NCI-H345 (cell line): Measurements from ENCODE around the gene MYORG.

Experiments
- DNase-seq: peaks from one replicate; lab custom pipeline; 2025; lab: John Stamatoyannopoulos, UW

MYORG gene

DNA sequence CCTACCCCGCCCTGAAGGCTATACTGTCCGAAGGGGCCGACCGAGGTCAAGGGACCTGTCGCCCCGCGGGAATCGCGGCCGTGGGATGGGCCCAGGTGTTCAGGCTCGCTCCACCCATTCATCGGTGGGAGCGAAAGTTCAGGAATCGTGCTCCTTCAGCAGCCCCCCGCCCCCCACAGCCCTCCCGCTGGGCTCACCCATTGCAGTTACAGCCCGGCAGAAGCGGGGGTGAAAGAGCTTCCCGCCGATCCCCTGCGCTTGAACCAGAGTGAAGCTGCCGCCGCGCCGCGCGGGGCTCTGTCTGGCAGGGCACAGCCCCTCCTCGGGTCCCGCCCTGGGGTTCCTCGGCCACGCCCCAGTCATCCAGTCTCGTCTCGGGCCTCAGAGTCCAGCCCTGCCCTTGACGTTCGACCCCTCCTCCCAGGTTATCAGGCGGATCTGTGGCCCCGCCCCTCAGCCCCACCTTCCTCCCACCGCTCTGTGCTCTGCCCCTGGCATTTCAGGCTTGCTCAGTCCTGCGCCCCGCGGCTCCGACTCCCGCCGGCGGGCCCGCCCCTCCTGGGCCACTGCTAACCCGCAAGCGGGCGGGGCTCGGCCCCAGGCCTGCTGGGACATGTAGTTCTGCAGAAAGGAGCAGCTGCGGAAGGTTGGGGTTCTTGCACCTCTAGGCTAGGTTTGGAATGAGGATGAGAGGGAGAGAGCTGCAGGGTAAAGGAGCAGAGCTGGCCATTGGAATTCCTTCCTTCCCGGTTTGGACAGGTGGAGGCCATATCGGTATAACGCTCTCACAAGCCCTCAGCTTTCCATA lies at the start of gene MYORG:
Gene MYORG (minus strand): TSS at position 303 of the 808 bp plus-strand sequence. CDS start 3,955 bp downstream, outside the sequence.
- peak; percentile 99 for DNase-seq

DNA sequence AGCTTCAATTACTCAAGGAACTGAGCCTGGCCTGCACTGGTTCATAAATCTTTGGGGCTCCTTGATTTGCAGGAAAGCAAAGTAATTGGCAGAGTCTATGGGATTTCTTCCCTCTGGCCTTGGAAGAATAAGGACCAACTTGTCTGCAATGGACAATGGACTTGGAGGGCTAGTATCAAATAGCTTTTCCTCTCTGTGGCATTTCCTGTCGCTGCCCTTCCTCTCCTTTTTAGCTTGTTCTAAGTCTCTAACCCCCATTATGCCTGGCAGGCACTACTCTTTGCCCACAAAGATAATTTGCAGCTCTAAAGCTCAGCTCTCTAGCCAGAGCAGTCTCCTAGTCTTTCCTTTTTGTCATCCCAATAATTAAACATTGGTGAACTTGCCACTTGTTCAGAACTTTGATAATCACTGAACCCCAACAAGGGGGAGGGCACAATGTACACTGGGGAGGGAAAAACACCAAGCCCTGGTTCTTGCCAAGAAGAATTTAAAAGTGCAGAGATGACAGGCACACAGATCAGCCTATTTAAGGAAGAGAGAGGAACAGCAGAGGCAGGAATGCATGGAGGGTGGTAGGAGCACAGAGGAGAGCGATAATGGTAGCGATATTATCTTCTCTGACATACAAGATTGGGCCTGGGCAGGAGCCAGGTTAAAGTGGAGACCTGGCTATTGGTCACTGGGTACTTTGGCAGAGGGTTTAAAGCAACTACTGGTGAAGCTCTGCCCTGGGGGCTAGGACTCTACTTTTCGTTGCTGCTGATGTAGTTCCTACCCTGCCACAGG lies 43.2 kb upstream of the MYORG start:
- DNase-seq: no peak

DNA sequence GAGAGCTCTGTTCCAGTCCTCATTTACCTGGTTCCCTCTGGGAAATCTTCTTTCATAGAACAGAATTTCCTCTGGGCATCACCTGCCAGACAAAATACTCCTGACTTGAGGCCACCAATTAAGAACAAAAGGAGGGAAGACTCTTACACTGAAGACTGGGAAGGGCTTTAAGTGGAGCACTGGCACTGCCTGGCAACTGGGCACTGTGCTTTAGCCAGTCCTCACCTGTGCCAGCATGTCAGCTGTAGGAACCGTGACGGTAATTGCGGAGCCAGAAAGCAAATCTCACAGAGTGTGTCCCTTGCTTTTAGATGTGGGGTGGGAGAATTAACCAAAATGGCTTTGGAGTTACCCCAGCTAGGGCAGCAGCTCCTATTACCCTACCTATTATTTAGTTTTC lies 41.0 kb upstream of the MYORG start:
- DNase-seq: peak; percentile 74

DNA sequence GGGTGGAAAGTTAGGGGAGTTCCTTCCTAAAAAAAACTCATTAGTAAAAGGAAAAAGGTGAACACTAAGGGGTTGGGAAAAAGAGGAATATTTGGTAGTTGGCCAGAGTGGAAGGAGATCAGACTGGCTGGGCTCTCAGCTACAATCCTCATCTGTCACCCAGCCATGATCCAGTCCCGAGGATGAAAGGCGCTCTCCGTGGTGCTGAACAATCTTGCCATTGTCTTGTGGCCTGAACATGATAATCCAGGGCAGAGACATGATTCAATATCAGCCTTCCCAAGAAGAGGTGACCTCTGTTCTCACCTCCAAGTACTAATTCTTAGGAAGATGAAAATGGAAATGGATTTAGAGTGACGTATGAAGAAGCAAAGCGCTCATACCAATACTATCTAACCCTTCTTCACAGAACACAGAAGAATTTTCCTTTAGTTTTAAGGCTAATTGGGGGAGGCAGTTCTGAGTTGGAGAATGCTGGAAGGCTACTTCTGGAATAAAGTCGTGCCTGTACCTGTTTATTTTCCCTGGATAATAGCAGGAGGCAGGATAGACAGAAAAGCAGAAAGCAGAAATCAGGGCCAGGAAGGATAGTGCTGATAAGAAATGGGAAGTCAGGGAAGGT lies 36.6 kb upstream of the MYORG start:
- no peak for DNase-seq

DNA sequence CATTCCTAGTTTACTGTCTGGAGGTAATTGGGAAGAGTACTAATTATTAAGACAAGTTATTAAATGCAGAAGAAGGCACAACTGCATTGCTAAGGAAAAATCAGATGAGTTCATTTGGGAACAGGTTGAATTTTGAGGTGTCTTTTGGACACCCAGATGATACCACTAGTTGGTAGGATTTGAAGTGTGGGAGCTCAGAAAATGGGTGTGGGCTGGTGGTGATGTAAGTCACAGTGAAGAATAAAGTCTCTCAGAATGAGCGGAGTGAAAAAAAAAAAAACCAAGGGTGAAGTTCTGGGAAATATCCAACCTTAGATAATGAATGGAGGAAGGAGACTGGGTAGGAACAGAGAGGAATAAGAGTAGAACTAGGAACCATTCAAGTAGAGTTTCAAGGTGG lies 35.6 kb upstream of the MYORG start:
- DNase-seq: no peak

DNA sequence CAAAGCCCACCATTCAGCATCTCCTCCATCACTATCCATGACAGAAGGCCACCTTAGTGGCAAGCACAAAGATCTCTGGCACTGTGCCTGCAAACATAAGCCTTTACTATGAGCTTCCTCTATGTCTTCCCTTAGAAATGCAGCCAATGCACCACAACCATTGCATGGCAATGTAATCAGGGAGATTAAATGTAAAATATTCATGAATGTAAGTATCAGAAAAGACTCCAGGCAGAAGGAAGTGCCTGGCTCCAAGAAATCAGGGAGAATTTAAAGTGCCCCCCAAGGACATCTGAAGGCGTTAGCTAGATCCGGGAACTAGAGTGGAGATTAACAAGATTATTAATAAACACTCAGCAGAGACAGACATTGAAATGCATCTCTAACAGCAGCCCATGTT lies 32.5 kb upstream of the MYORG start:
- DNase-seq: no peak

DNA sequence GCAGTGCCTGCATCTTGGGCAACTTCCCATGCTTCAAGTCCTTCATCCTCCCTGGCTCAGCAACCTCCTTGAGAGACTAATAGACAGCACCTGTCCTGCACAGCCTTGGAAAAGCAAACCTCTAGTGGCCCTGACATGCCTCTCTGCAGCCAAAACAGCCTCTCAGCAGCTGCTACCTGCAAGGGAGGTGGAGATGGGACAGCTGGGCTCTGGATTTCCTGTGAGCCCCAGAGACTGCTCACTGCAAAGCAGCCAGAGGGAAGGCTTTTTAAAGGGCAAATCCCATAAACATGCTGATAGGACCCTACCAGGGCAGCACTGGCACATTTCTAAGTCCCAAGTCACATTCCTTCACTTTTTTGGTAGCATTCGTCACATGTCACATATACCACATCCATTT lies 31.5 kb upstream of the MYORG start:
- no peak for DNase-seq

DNA sequence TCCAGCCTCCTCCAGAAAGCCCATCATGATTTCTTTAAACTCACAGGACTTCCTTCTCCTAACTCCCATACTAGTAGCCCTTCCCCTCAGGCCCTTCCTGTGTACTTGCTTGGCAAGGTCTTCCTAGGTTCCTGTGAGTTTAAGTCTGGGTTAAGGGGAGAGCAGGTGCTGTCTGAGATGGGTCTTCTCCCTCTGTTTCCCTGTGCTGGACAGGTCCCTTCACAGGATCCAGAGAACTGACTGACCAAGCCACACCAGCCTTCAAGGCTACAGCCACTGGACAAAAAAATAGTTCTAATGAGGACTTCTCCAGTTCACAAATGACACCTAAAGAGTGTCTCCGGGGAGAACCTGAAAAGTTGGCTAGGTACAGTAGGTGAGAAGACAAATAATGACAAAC lies 29.5 kb upstream of the MYORG start:
- DNase-seq: no peak

DNA sequence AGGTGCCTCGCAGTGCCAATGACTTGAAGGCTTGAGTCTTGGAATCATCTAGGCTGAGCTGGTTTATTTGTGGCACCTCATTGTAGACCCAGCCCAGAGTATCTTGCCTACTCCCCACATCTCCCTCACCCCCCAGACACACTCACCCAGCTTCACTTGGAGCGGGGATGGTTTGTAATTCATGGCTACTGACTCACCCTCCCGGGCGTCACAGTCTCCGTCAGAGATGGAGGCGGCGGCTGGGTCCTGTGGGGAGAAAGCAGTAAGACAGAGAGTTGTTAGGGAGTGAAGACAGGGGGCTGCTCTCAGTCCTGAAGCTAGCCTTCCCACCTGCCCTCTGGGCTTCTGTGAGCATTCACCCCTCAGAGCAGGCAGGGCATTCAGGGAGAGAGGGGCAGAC lies 29.0 kb upstream of the MYORG start:
- no peak for DNase-seq

DNA sequence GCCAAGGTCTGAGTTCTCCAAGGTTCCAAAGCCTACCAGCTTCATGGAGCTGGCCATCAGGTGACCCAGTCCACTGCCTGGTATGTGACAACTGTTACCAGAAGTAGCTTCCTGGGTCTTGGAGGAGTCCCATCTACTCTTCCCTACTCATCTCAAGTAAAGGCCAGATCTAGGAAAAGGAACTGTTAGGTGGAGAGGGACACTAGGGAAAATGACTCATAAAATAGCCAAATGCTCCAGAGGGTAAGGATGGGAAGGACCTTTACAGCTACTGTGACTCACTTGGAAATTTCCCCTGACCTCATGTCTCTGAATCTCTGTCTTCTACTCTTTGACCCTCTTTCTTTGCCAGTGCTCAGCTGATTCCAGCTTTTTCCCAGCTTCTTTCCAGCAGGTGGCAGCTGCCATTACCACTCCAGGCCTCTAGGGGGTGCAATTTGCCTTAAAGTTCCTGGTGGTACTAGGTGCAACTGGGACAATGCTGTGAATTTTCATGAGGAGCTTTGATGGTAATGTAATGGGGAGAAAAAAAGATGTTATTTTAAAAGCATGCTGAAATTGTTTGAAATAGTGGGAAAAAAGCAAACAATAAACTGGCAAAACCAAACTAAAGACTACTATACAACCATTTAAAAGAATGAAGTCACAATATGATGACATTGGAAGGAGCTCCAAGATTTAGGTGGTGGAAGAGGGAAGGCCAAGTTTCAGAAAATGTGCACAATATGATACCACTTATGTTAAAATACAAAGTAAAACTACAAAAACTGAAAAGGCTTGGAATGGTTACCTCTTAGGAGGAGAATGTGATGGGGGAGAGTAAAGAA lies 27.1 kb upstream of the MYORG start:
- DNase-seq: peak; percentile 69

DNA sequence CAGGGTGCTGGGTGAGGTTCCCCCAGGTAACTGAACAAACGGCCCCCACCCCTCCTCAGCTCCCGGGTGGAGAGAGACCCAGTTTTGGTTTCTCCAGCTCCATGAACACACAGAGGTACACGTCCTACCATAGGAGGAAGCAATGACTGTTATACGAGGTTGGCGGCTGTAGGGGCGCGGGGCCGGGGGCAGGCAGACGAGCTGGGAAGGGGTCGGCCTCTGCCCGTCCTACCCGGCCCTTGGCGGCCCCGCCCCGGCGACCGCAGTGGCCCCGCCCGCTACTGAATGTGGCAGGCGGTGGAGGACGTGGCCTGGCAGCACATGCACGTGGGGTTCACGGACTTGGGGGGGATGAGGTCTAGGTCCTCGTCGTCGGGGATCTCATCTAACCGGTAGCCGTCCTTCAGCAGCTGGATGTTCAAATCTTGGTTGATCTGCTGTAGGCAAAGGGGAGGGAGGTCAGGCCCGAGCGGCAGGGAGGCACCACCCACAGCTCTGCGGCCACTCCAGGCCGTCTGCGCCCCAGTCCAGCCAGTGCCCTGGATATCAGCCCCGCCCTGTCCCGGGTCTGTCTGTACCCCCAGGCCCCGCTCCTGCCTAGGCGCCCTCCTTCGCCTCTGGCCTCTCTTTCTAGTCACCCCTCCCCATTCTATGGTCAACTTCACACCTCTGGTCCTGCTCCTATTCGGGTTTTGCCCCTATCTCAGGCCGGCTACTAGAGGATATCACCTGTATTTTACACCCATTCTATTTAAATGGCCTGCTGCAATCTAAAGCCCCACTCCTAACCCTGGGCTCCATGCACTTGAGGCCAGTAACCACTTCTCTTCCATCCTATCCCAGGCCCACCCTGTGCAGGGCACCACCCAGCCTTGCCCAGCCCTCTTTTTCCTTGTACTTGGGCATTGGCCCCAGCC lies 24.2 kb upstream of the MYORG start:
- DNase-seq: no peak

DNA sequence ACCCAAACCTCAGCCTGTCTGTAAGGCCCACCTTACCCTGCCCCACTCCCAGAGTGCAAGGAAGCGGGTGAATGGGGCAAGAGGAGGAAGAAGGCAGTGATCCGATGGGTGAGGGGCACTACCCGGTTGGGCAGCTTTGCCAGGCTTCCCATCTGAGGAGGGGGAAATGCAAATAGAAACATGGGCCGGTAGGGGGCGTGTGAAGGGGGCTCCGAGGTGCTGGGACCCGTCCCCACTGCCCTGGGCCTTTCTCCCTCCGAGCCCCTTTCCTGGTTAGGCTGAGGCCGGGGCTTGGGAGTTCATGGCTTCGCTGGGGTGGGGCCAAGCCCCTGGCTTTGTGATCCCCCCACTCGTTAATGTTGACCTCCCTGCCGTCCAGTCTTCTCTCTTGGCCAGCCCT lies 23.6 kb upstream of the MYORG start:
- no peak for DNase-seq

DNA sequence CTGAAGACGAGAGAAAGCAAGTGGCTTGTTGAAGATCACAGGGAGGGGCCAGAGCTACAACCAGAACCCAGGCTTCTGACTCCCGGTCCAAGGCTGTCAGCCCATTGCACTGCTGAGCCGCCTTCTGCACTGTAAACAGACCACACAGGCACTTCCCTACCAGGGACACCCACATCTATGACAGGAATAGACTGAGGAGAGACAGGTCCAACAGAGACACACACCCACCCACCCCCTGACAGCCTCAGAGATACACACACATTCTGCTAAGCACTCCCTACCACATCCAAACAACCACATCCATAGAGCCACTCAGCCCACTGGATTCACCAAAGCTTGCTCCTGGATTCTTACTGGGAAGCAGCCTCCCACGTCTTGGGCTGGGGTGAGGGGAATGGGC lies 23.0 kb upstream of the MYORG start:
- DNase-seq: no peak

DNA sequence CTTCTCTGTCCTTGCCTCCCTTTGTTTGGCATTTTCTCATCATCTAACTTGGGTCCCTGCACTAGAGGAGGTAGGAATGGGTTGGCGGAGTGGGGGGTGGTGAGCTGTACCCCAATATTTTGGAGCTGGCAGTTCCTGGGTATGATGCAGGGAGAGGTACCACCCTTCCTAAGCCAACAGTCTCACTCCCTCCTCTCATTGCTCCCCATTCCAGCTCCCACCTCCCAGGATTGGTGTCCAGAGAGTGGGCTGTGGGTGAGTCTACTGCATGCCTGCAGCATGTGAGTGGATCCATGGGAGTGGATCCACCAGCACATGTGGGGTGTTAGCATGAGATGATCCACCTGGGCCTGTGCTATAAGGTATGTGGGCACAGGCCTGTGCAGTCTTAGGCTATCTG lies 22.2 kb upstream of the MYORG start:
- DNase-seq: no peak

DNA sequence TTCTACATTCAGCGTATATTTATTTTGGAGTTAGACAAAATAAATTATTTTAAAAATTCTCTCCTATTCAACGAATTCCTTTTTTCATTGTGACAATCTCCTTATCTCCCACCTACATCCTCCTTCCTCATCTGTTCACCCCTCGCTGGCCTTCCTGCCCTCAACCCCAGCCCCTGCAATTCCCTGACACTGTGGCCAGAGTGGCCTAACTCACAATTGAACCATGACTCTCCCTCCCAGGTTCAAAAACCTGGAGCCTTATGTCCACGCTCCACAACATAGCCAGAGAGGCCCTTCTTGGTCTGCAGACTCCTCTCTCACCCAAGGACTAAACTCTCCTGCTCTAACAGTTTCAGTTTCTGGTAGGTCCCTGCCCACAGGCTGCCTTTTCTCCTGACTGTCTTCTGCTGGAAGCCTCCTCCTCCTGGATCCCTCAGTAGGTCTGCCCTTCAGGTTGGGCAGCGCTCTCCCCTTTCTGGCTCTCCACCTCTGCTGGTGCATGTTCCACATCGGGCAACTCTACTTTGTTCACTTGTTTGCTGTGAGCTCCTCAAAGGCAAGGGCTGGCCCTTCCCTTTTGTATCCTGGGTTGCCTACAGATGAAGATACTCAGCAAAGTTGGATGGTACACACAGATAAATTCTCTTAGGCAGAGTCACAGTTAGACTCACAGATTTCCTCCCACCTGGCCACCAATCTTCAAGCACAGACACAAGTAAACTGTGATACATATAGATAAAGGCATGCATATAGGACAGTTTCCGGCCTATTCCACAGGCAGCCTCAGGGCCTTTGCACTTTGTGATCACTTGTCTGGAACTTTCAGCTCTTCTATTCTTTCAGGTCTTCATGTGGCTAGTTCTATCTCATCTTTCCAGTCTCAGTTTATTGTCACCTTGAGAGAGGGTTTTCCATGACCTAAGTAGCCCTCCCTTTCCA lies 19.8 kb upstream of the MYORG start:
- DNase-seq: no peak

DNA sequence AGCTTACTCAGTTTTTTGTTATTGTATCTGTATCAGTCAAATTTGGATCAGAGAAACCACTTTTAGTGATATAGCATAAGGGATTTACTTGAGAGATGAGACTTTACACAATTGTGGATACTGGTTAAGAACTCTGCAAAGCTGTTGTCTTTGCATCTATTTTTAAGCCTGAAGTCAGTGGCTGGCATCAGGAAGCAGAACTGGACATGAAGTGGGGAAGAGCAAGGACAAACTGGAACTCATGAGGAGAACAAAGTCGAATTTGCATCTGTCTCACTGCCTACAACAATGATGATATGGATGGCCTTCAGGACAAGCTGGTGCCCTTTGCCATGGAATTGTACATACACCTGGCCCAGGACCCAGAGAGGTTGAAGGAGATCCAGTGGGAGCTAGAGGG lies 15.8 kb upstream of the MYORG start:
- DNase-seq: no peak

DNA sequence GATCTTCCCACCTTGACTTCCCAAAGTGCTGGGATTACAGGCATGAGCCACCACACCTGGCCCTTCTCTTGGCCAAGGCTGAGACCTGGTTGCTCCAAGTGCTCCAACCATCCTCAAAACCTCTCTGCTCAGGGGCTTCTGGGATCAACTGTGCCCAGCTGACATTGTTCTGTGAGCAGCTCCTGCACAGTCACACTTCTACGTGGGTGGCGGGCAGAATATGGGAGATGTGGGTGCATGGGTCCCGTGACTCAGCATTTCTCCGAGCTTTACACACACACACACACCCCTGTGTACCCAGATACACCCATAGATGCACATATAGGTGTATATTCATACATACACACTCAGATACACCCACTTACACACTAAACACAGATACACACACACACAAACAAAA lies 10.5 kb upstream of the MYORG start:
- no peak for DNase-seq

DNA sequence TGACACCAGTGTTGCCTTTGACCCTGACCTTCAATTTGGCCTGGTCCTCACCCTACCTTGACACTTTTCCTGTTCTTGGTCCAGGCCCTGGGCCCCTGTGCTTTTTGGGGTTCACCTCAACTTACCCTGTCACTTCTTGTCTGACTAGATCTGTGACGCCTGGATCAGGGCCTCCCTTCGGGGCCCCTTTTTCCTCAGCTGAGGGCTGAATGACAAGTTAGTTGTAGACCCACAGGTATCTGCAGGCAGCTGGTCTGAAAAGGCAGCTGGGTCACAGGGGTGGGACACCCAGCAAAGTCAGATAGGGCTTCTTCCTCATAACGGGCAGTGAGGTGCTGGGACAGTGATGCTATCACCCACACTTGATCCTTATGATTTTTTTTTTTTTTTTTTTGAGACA lies 10.0 kb upstream of the MYORG start:
- no peak for DNase-seq

DNA sequence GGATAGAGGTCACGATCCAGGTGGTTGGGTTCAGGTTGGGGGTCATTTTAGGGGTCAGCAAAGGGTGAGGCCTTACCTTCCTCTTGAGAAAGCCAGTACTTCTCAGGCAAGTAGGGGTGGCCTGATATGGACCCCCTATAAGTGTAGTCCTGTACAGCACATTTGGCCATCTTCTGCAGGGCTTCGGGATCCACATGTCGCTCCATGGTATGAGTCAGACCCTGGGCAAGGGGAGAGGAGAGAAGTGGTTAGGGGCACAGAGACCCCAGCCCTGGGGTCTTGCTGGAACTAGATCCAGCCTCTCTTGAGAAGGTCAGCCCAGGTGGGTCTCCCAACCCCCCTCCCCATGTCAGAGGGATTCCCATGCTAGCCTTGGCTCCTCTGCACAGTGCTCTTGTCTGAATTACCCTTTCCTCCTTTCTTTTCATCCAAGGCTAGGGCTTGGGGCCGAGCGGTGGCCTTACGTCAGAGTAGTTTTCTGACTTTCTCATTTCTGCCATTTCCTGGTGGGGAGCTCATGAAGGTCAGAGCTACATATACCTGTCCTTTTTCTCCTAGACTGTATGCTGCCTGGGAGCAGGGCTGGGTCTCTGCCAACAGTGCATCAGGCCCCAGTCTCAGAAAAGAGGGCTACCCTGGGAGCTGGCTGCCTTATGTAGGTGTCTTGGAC lies 9.0 kb upstream of the MYORG start:
- DNase-seq: no peak
